HepG2 (cell line): ENCODE data around the gene ZNHIT1. TPM values are rescaled to one million over a fixed set of nuclear protein-coding genes. Genes with fewer than 3 reads are reported as not detected.

Experiments
- ARID5B ChIP-seq: IDR thresholded peaks from 2 replicates; pipeline ENCODE4 v1.4.0; 2020; ENCODE audit warnings: mild to moderate bottlenecking, missing genetic modification reagents
- CEBPB ChIP-seq: IDR thresholded peaks from 2 replicates; pipeline ENCODE4 v1.6.1; 2011; ENCODE audit warnings: low read depth, low read length, improper control_type of control experiment, borderline replicate concordance
- CHD2 ChIP-seq: IDR thresholded peaks from 2 replicates; pipeline ENCODE4 v1.6.1; 2011; ENCODE audit warnings: low read depth, low read length, improper control_type of control experiment
- HMGXB4 ChIP-seq, 2 experiments: sonication (generic) in 1 of 2; formaldehyde crosslinking in 1 of 2; IDR thresholded peaks; 2 replicates each; pipeline versions ENCODE4 v1.4.0 to v1.6.1; 2018 to 2020; ENCODE audit warnings: missing genetic modification reagents in 2 of 2, borderline replicate concordance in 1 of 2, low read depth in 1 of 2, mild to moderate bottlenecking in 1 of 2, missing biosample characterization in 1 of 2
- HNF1A ChIP-seq, 2 experiments: sonication (generic) in 1 of 2; formaldehyde crosslinking in 1 of 2; IDR thresholded peaks; 2 replicates each; pipeline versions ENCODE4 v1.4.0 to v1.6.1; 2016 to 2020; ENCODE audit warnings: borderline replicate concordance in 1 of 2, low read depth in 1 of 2, mild to moderate bottlenecking in 1 of 2, missing genetic modification reagents in 1 of 2
- HOMEZ ChIP-seq: IDR thresholded peaks from 2 replicates; pipeline ENCODE4 v1.6.1; 2016; ENCODE audit warnings: low read depth
- LCORL ChIP-seq, 2 experiments: fragments of 450-650 bp in 1 of 2; sonication (generic) in 1 of 2; formaldehyde crosslinking in 1 of 2; IDR thresholded peaks; 2 replicates each; pipeline versions ENCODE4 v1.5.0 to v1.6.1; 2017 to 2020; ENCODE audit warnings: antibody characterized with exemption in 1 of 2, missing genetic modification reagents in 1 of 2
- MEIS1 ChIP-seq: sonication (generic); formaldehyde crosslinking; IDR thresholded peaks from 2 replicates; pipeline ENCODE4 v1.9.0; 2021; ENCODE audit warnings: mild to moderate bottlenecking, missing genetic modification reagents, moderate library complexity, borderline replicate concordance
- RXRA ChIP-seq: sonication (generic); formaldehyde crosslinking; IDR thresholded peaks from 2 replicates; pipeline ENCODE4 v1.5.1; 2020; ENCODE audit warnings: missing genetic modification reagents
- U2AF2 ChIP-seq: fragments of 200-400 bp; formaldehyde crosslinking; IDR thresholded peaks from 2 replicates; pipeline ENCODE4 v1.6.1; 2017; ENCODE audit warnings: low read depth, mild to moderate bottlenecking, low read length
- YY1 ChIP-seq: IDR thresholded peaks from 2 replicates; pipeline ENCODE4 v1.6.1; 2011; ENCODE audit warnings: low read length, low read depth, moderate library complexity, mild to moderate bottlenecking; ENCODE audit not compliant: insufficient read depth, insufficient replicate concordance
- ZBTB7A ChIP-seq: sonication (generic); formaldehyde crosslinking; IDR thresholded peaks from 2 replicates; pipeline ENCODE4 v1.8.0; 2022; ENCODE audit warnings: mild to moderate bottlenecking, missing genetic modification reagents
- ZFP82 ChIP-seq: sonication (generic); formaldehyde crosslinking; IDR thresholded peaks from 2 replicates; pipeline ENCODE4 v1.5.1; 2020; ENCODE audit warnings: mild to moderate bottlenecking, missing genetic modification reagents, borderline replicate concordance
- ZNF225 ChIP-seq: sonication (generic); formaldehyde crosslinking; IDR thresholded peaks from 2 replicates; pipeline ENCODE4 v1.4.0; 2020; ENCODE audit warnings: mild to moderate bottlenecking, missing genetic modification reagents
- ZNF430 ChIP-seq: sonication (generic); formaldehyde crosslinking; IDR thresholded peaks from 2 replicates; pipeline ENCODE4 v1.9.0; 2021; ENCODE audit warnings: mild to moderate bottlenecking, missing genetic modification reagents
- polyA plus RNA-seq, 8 experiments: library from polyadenylated mRNA; depleted of rRNA in 3 of 8; stranded (reverse) in 7 of 8; unstranded in 1 of 8; fragments of >200 nt; fragmentation: Illumina TruSeq in 4 of 8; extraction: Trizol in 4 of 8; gene quantifications; 2 replicates each; pipeline versions ENCODE4 v1.2.1 to v1.2.3, GENCODE V29; 2011 to 2016; ENCODE audit warnings: low read depth in 4 of 8, missing spikeins in 1 of 8, mixed read lengths in 1 of 8; ENCODE audit not compliant: insufficient read depth in 1 of 8
- total RNA-seq, 5 experiments: library from RNA; depleted of rRNA; stranded (reverse); fragments of >200 nt; fragmentation: Illumina TruSeq; extraction: Trizol; gene quantifications; 2 replicates each; pipeline ENCODE4 v1.2.3, GENCODE V29; 2016; ENCODE audit warnings: low read depth in 1 of 5

ZNHIT1 gene
- total and polyA plus RNA-seq, 2 of the 13 experiments (the other 11 are each of a cell fraction or from before 2014, with no cell fraction given): 32.5 to 64.5 TPM

GRCh38 chr7:101200862-101201599, 16.9 kb upstream of the ZNHIT1 start, which contains the start of gene MOGAT3 (continued):
- TF ChIP-seq LCORL (IDR thresholded peaks at IDR 0.05) (peak; percentile 75; the same call in 1 of the 2 replicates), LCORL (CRISPR knock-in tag; IDR thresholded peaks at IDR 0.05) (peak; percentile 96), CEBPB (no peak), ZNF430 (CRISPR knock-in tag) (no peak; the same call in 1 of the 2 replicates), ZNF225 (CRISPR knock-in tag) (no peak), U2AF2 (peak; percentile 83; the same call in 1 of the 2 replicates), HNF1A (IDR thresholded peaks at IDR 0.05; ENCODE audit: low read depth) (no peak), HNF1A (CRISPR knock-in tag; IDR thresholded peaks at IDR 0.05; ENCODE audit: borderline replicate concordance) (peak; percentile 68; the same call in 1 of the 2 replicates), CHD2 (peak; percentile 53), HOMEZ (CRISPR knock-in tag) (peak; percentile 79; the same call in 1 of the 2 replicates), RXRA (CRISPR knock-in tag) (peak; percentile 95), ARID5B (CRISPR knock-in tag) (peak; percentile 87), MEIS1 (CRISPR knock-in tag) (peak; percentile 91), HMGXB4 (CRISPR knock-in tag; IDR thresholded peaks at IDR 0.05; ENCODE audit: borderline replicate concordance in 1 of 2, low read depth in 1 of 2) (peak in 1 of 2 experiments; percentile 73; a peak in 2 of 4 replicates), ZBTB7A (peak; percentile 24; the same call in 1 of the 2 replicates), ZFP82 (CRISPR knock-in tag) (peak; percentile 24; the same call in 1 of the 2 replicates), YY1 (peak; percentile 26)
